ENCODE data around the gene SH3BP2. TPM values are rescaled to one million over a fixed set of nuclear protein-coding genes. Genes with fewer than 3 reads are reported as not detected.
A peak's percentile ranks its signal among the peaks of the same experiment; 100 is the strongest.

SH3BP2 gene
- total and polyA plus RNA-seq, 9 donors, result 5.3 to 46.9 (median 22.7) TPM

DNA sequence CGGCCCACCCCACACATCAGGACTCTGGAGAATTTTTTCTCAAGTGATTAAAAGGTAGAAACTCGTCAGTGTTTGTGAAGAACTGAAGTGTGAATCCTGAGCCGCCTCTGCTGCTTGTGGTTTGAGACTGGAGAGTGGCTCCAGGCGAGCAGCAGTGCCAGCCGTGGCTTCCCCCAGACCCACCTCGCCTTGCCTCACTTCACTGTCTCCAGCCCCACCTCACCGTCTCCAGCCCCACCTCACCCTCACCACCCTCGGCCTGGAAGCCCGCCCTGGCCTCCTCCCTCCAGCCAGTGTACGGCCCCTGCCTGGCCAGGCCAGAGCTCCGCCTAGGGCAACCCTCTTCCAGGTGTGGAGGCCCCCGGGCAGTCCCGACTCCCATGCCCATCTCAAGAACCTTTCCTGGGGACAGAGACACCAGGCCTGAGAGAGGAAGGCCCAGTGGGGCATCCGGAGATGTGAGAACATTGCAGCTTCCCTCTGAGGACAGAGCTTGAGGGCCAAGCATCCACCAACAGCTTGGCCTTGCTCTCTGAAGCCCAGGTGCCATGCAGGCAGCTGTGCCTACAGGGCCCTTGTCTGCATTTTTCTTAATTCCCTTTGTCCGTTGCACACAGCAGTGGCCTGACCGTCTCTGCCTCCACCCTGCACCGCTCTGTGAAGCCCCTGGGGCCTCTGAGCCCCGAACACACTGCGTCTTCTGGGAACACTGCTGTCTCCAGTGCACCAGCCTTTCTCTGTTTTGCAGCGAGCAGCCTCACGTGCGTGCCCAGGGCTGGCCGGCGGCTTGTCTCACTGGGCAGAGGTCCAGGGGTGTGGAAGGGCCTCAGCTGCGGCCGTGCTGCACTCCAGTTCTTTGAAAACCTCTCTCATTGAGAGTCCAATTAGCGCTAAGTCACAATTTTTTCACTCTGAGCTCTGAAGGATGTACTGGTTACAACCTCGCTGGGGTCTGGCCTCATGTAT is 13.8 kb downstream of the SH3BP2 start:
- peak; percentile 79 to 88 (median 84) for DNase-seq

GRCh38 chr4:2807571-2807970 is 14.7 kb downstream of the SH3BP2 start:
- H3K4me3 ChIP-seq, result no peak overlapping the region
- H3K36me3 ChIP-seq, result no peaks in the 10 kb centered on the region
- intact Hi-C loops (cut with DNase I), result no loop called here
- no peak overlapping the region for H3K27ac ChIP-seq
- DNase-seq, result no peak
- WGBS, 3 donors, result 91 to 95% (median 92%) methylated on average over 13 of the region's 13 CpGs
- no peak for TF ChIP-seq POLR2A (IDR thresholded peaks at IDR 0.05)
- TF ChIP-seq EP300 (IDR thresholded peaks at IDR 0.05), result no peak
- TF ChIP-seq CTCF (IDR thresholded peaks at IDR 0.05), result no peak
- peaks cover 26% of the 10 kb centered on the region for H3K4me1 ChIP-seq (ENCODE audit: insufficient read depth)
- H3K9me3 ChIP-seq, result no peaks in the 10 kb centered on the region
- no peaks in the 10 kb centered on the region for H3K27me3 ChIP-seq

More for the DNA sequence above, 13.8 kb downstream of the SH3BP2 start:
- 41 to 50% (median 47%) methylated on average over 28 of the region's 28 CpGs for WGBS, 3 donors
- Histone ChIP-seq H3K36me3 (no peaks in the 10 kb centered on the region), H3K4me1 (ENCODE audit: insufficient read depth) (peaks cover 18% of the 10 kb centered on the region), H3K4me3 (no peak overlapping the region), H3K27me3 (no peaks in the 10 kb centered on the region), H3K27ac (no peak overlapping the region), H3K9me3 (no peaks in the 10 kb centered on the region)
- TF ChIP-seq POLR2A (IDR thresholded peaks at IDR 0.05), result no peak
- TF ChIP-seq EP300 (IDR thresholded peaks at IDR 0.05), result no peak
- TF ChIP-seq CTCF (IDR thresholded peaks at IDR 0.05), result no peak
- intact Hi-C loops (cut with DNase I), result no loop called here

DNA sequence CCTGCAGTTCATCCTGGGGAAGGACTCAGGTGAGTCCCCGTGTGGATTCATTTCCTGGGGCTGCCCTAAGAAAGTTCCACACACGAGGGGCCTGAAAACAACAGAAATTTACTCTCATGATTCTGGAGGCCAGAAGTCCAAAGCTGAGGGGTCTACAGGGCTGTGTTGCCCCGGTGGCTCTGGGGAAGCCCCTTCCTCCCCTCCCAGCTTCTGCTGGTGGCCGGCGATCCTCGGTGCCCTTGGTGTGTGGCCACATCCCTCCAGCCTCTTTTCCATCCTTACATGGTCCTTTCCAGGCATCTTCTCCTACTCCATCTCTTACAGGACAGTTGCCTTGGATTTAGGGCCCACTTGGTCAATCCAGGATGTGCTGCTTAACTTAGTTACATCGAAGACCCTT is 15.1 kb downstream of the SH3BP2 start:
- no peaks in the 10 kb centered on the region for H3K36me3 ChIP-seq
- no peak overlapping the region for H3K4me3 ChIP-seq

DNA sequence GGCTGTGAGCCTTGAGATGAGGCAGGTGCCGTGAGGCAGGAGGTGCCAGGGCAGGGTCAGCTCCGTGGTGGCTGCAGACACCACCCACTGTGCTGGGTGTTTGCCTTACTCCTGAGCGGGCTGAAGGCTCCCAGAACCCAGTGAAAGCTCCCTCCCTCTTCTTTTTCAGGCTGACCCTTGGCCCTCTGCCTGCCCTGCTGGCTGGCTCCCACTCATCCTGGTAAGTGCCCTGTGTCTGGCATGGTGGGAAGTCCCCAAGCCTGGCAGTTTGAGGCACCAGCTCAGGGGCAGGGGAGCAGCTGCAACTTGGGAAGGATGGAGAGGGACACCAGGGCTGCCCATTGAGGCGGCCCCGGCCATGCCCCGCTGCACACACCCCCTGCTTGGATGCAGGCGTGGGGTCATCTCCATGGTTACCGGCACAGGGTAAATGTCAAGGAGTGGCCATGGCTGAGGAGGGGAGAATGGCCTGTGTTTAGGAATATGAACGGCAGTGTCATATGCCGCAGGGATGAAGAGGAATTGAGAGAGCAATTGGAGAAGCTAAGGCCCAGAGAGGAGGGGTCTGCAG is 16.8 kb downstream of the SH3BP2 start:
- TF ChIP-seq POLR2A (IDR thresholded peaks at IDR 0.05) (no peak), CTCF (IDR thresholded peaks at IDR 0.05) (no peak), EP300 (IDR thresholded peaks at IDR 0.05) (no peak)
- no peaks in the 10 kb centered on the region for H3K9me3 ChIP-seq
- no peak overlapping the region for H3K4me3 ChIP-seq
- no peak overlapping the region for H3K27ac ChIP-seq
- no peaks in the 10 kb centered on the region for H3K36me3 ChIP-seq
- WGBS, 3 donors, result 76 to 83% (median 80%) methylated on average over 10 of the region's 10 CpGs
- no peaks in the 10 kb centered on the region for H3K27me3 ChIP-seq
- intact Hi-C loops (cut with DNase I), result no loop called here
- H3K4me1 ChIP-seq (ENCODE audit: insufficient read depth), result peaks cover 29% of the 10 kb centered on the region
- DNase-seq, result no peak

More for the DNA sequence above, 15.1 kb downstream of the SH3BP2 start:
- H3K27me3 ChIP-seq, result no peaks in the 10 kb centered on the region
- 94 to 97% (median 94%) methylated on average over 7 of the region's 7 CpGs for WGBS, 3 donors
- peaks cover 26% of the 10 kb centered on the region for H3K4me1 ChIP-seq (ENCODE audit: insufficient read depth)
- DNase-seq, result no peak
- TF ChIP-seq CTCF (IDR thresholded peaks at IDR 0.05), result no peak
- TF ChIP-seq EP300 (IDR thresholded peaks at IDR 0.05), result no peak
- TF ChIP-seq POLR2A (IDR thresholded peaks at IDR 0.05), result no peak
- H3K27ac ChIP-seq, result no peak overlapping the region
- no peaks in the 10 kb centered on the region for H3K9me3 ChIP-seq
- intact Hi-C loops (cut with DNase I), result no loop called here
